Breast epithelium (tissue), 4 donors: Measurements from ENCODE around the gene NCEH1. TPM values are rescaled to one million over a fixed set of nuclear protein-coding genes. Genes with fewer than 3 reads are reported as not detected.

ENCODE experiments used
- DNase-seq, 2 donors: peaks; one replicate each; pipeline ENCODE4 v3.0.0-alpha.2; 2019; ENCODE audit warnings: low spot score in 2 of 2
- H3K27ac ChIP-seq, 2 donors: fragments of 200-600 bp; sonication (generic) in 1 of 2; one replicate each; pipeline ENCODE4 v1.5.1; 2016 to 2019; ENCODE audit warnings: mild to moderate bottlenecking in 1 of 2
- H3K27me3 ChIP-seq, 2 donors: fragments of 200-600 bp; sonication (generic) in 1 of 2; one replicate each; pipeline versions ENCODE4 v1.5.1 to v1.6.0; 2017 to 2019; ENCODE audit warnings: control low read depth in 1 of 2, mild to moderate bottlenecking in 1 of 2
- H3K36me3 ChIP-seq: fragments of 200-600 bp; one replicate; pipeline ENCODE4 v1.5.1; 2019
- H3K4me1 ChIP-seq, 2 donors: fragments of 200-600 bp; sonication (generic); one replicate each; pipeline ENCODE4 v1.5.1; 2016 to 2019; ENCODE audit warnings: control low read depth in 1 of 2
- H3K4me3 ChIP-seq, 3 donors: fragments of 200-600 bp; sonication (generic); 1 replicate in 2 of 3; 2 replicates in 1 of 3; pipeline ENCODE4 v1.5.1; 2016 to 2019; ENCODE audit warnings: mild to moderate bottlenecking in 3 of 3, moderate library complexity in 2 of 3
- H3K9me3 ChIP-seq, 2 donors: fragments of 200-600 bp; sonication (generic) in 1 of 2; one replicate each; pipeline ENCODE4 v1.5.1; 2016 to 2019; ENCODE audit warnings: control low read depth in 1 of 2
- CTCF ChIP-seq, 3 donors: fragments of 450-650 bp; IDR thresholded peaks; one replicate each; pipeline ENCODE4 v1.5.1; 2016 to 2017; ENCODE audit warnings: antibody characterized with exemption in 3 of 3, mild to moderate bottlenecking in 3 of 3, moderate library complexity in 3 of 3
- POLR2A ChIP-seq: fragments of 450-650 bp; IDR thresholded peaks from one replicate; pipeline ENCODE4 v1.6.1; 2016; ENCODE audit warnings: antibody characterized with exemption, mild to moderate bottlenecking, moderate library complexity
- POLR2AphosphoS5 ChIP-seq, 3 donors: sonication (generic); formaldehyde crosslinking; IDR thresholded peaks; one replicate each; pipeline ENCODE4 v1.6.1; 2017; ENCODE audit warnings: antibody characterized with exemption in 3 of 3
- intact Hi-C: fragments of 100-400 bp; cut with DNase I; formaldehyde crosslinking; loops from one replicate; pipeline ENCODE4 v1.15.1; 2023; ENCODE audit warnings: low total_unique reads
- total RNA-seq, 3 donors: library from RNA; depleted of rRNA; stranded (reverse); fragments of >200 nt; gene quantifications; one replicate each; pipeline ENCODE4 v1.1.0, GENCODE V29; 2016

The NCEH1 gene
- total RNA-seq, 3 donors from 2014 or later = 8.5 to 23.9 (median 10.4) TPM

- H3K9me3 ChIP-seq = no peaks in the 10 kb centered on the region
- no peak for DNase-seq
- TF ChIP-seq POLR2AphosphoS5 (IDR thresholded peaks at IDR 0.05) (no peak), CTCF (IDR thresholded peaks at IDR 0.05) (no peak), POLR2A (no peak)
- no peaks in the 10 kb centered on the region for H3K4me1 ChIP-seq
- no peaks in the 10 kb centered on the region for H3K36me3 ChIP-seq
- no peaks in the 10 kb centered on the region for H3K27me3 ChIP-seq
- intact Hi-C loops = no loop called here
- H3K27ac ChIP-seq = no peak overlapping the region
- no peak overlapping the region for H3K4me3 ChIP-seq
Observed at GRCh38 chr3:172606021-172606420, 104.8 kb downstream of the NCEH1 start.

GRCh38 chr3:172604895-172605646, 105.8 kb downstream of the NCEH1 start:
- no peaks in the 10 kb centered on the region for H3K9me3 ChIP-seq
- H3K27ac ChIP-seq = no peak overlapping the region
- no peaks in the 10 kb centered on the region for H3K27me3 ChIP-seq
- H3K4me1 ChIP-seq = no peaks in the 10 kb centered on the region
- H3K4me3 ChIP-seq = no peak overlapping the region
- H3K36me3 ChIP-seq = no peaks in the 10 kb centered on the region
- intact Hi-C loops = no loop called here
- no peak for TF ChIP-seq POLR2A
- TF ChIP-seq CTCF (IDR thresholded peaks at IDR 0.05) = no peak
- TF ChIP-seq POLR2AphosphoS5 (IDR thresholded peaks at IDR 0.05) = no peak
- DNase-seq = no peak

- Histone ChIP-seq H3K27ac (no peak overlapping the region), H3K36me3 (no peaks in the 10 kb centered on the region), H3K4me1 (no peaks in the 10 kb centered on the region), H3K9me3 (no peaks in the 10 kb centered on the region), H3K4me3 (no peak overlapping the region), H3K27me3 (no peaks in the 10 kb centered on the region)
- TF ChIP-seq POLR2AphosphoS5 (IDR thresholded peaks at IDR 0.05) = no peak
- TF ChIP-seq CTCF (IDR thresholded peaks at IDR 0.05) = no peak
- no peak for TF ChIP-seq POLR2A
- intact Hi-C loops = no loop called here
- DNase-seq = no peak
Observed at GRCh38 chr3:172601066-172601832, 109.6 kb downstream of the NCEH1 start.

GRCh38 chr3:172600644-172601065, 110.2 kb downstream of the NCEH1 start:
- DNase-seq = no peak
- no peaks in the 10 kb centered on the region for H3K36me3 ChIP-seq
- H3K4me1 ChIP-seq = peaks cover 0 to under 1% of the 10 kb centered on the region in 2 donors
- H3K9me3 ChIP-seq = no peaks in the 10 kb centered on the region
- H3K4me3 ChIP-seq = no peak overlapping the region
- intact Hi-C loops = no loop called here
- H3K27me3 ChIP-seq = no peaks in the 10 kb centered on the region
- H3K27ac ChIP-seq = no peak overlapping the region
- TF ChIP-seq POLR2AphosphoS5 (IDR thresholded peaks at IDR 0.05) (no peak), POLR2A (no peak), CTCF (IDR thresholded peaks at IDR 0.05) (no peak)

- no peak overlapping the region for H3K27ac ChIP-seq
- no peaks in the 10 kb centered on the region for H3K36me3 ChIP-seq
- no peaks in the 10 kb centered on the region for H3K9me3 ChIP-seq
- peaks cover 0 to 13% of the 10 kb centered on the region in 2 donors for H3K4me1 ChIP-seq
- no peak overlapping the region for H3K4me3 ChIP-seq
- intact Hi-C loops = no loop called here
- TF ChIP-seq POLR2A (no peak), CTCF (IDR thresholded peaks at IDR 0.05) (no peak), POLR2AphosphoS5 (IDR thresholded peaks at IDR 0.05) (no peak)
- no peak for DNase-seq
- no peaks in the 10 kb centered on the region for H3K27me3 ChIP-seq
Observed at GRCh38 chr3:172598904-172599303, 112.0 kb downstream of the NCEH1 start.
